ENCODE measurements around the gene COIL. TPM values are rescaled to one million over a fixed set of nuclear protein-coding genes. Genes with fewer than 3 reads are reported as not detected.

The COIL gene
- total and polyA plus RNA-seq, 9 of the 15 experiments (the other 6 are each of a cell fraction or from before 2014, with no cell fraction given), result 23.9 to 41.3 (median 28.7) TPM

DNA sequence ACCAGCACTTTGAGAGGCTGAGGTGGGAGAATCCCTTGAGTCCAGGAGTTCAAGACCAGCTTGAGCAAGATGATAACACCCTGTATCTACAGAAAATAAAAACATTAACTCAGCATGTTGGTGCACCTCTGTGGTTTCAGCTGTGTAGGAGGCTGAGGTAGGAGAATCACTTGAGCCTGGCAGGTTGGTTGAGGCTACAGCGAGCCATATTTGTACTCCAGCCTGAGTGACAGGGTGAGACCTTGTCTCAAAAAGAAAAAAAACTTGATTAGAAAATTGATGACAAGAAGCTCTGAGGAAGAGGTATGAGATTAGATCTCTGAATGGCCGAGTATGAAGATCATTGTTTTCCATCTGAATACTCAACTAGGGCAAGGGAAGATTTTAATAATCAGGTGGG lies 48.1 kb upstream of the COIL start (continued):
- TF ChIP-seq DEAF1 (CRISPR knock-in tag; IDR thresholded peaks at IDR 0.05) (no peak), CTBP1 (IDR thresholded peaks at IDR 0.05; ENCODE audit: borderline replicate concordance) (no peak), FOXJ3 (CRISPR knock-in tag; IDR thresholded peaks at IDR 0.05) (no peak), FOXM1 (IDR thresholded peaks at IDR 0.05; ENCODE audit: low read depth) (no peak), FOXM1 (CRISPR knock-in tag; IDR thresholded peaks at IDR 0.05; ENCODE audit: low read depth) (no peak), ZNF449 (CRISPR knock-in tag; IDR thresholded peaks at IDR 0.05) (no peak), ZNF699 (CRISPR knock-in tag; IDR thresholded peaks at IDR 0.05; ENCODE audit: insufficient replicate concordance) (no peak), ZNF445 (CRISPR knock-in tag; IDR thresholded peaks at IDR 0.05; ENCODE audit: low read depth) (no peak), HBP1 (CRISPR knock-in tag; IDR thresholded peaks at IDR 0.05) (no peak)
- TF ChIP-seq, protein P1, sequence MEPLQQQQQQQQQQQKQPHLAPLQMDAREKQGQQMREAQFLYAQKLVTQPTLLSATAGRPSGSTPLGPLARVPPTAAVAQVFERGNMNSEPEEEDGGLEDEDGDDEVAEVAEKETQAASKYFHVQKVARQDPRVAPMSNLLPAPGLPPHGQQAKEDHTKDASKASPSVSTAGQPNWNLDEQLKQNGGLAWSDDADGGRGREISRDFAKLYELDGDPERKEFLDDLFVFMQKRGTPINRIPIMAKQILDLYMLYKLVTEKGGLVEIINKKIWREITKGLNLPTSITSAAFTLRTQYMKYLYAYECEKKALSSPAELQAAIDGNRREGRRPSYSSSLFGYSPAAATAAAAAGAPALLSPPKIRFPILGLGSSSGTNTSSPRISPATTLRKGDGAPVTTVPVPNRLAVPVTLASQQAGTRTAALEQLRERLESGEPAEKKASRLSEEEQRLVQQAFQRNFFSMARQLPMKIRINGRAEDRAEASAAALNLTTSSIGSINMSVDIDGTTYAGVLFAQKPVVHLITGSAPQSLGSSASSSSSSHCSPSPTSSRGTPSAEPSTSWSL (CRISPR knock-in tag; IDR thresholded peaks at IDR 0.05; ENCODE audit: borderline replicate concordance), result no peak
- TF ChIP-seq, protein P2, sequence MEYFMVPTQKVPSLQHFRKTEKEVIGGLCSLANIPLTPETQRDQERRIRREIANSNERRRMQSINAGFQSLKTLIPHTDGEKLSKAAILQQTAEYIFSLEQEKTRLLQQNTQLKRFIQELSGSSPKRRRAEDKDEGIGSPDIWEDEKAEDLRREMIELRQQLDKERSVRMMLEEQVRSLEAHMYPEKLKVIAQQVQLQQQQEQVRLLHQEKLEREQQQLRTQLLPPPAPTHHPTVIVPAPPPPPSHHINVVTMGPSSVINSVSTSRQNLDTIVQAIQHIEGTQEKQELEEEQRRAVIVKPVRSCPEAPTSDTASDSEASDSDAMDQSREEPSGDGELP (CRISPR knock-in tag; IDR thresholded peaks at IDR 0.05; ENCODE audit: borderline replicate concordance), result no peak
- TF ChIP-seq, protein P3, sequence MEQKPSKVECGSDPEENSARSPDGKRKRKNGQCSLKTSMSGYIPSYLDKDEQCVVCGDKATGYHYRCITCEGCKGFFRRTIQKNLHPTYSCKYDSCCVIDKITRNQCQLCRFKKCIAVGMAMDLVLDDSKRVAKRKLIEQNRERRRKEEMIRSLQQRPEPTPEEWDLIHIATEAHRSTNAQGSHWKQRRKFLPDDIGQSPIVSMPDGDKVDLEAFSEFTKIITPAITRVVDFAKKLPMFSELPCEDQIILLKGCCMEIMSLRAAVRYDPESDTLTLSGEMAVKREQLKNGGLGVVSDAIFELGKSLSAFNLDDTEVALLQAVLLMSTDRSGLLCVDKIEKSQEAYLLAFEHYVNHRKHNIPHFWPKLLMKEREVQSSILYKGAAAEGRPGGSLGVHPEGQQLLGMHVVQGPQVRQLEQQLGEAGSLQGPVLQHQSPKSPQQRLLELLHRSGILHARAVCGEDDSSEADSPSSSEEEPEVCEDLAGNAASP (IDR thresholded peaks at IDR 0.05), result no peak
- TF ChIP-seq, protein P4, sequence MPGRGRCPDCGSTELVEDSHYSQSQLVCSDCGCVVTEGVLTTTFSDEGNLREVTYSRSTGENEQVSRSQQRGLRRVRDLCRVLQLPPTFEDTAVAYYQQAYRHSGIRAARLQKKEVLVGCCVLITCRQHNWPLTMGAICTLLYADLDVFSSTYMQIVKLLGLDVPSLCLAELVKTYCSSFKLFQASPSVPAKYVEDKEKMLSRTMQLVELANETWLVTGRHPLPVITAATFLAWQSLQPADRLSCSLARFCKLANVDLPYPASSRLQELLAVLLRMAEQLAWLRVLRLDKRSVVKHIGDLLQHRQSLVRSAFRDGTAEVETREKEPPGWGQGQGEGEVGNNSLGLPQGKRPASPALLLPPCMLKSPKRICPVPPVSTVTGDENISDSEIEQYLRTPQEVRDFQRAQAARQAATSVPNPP (IDR thresholded peaks at IDR 0.05; ENCODE audit: borderline replicate concordance, insufficient read depth, insufficient read length), result no peak
